ENCODE data around the gene DHFR. TPM values are rescaled to one million over a fixed set of nuclear protein-coding genes. Genes with fewer than 3 reads are reported as not detected.

Gene DHFR
- total and polyA plus RNA-seq, 9 of the 15 experiments (the other 6 are each of a cell fraction or from before 2014, with no cell fraction given): 45.6 to 176 (median 97.7) TPM

- Histone ChIP-seq H3K27me3 (ENCODE audit: control insufficient read depth in 2 of 2, insufficient read depth in 2 of 2, low read length in 2 of 2) (no peaks in the 10 kb centered on the region), H2AFZ (ENCODE audit: low read depth, low read length) (no peak overlapping the region), H3K4me3 (no peak overlapping the region), H3K9me3 (replicated peaks; ENCODE audit: control insufficient read depth, insufficient read depth, low read depth, low read length) (no peaks in the 10 kb centered on the region), H3K4me1 (replicated peaks in 1 of 2; ENCODE audit: control insufficient read depth in 2 of 2, insufficient read depth in 2 of 2, low read length in 2 of 2) (no peaks in the 10 kb centered on the region), H3K36me3 (ENCODE audit: control insufficient read depth, insufficient read depth, low read length) (no peaks in the 10 kb centered on the region), H4K20me1 (replicated peaks; ENCODE audit: control insufficient read depth, insufficient read depth, low read length) (no peaks in the 10 kb centered on the region), H3K79me2 (ENCODE audit: control insufficient read depth, insufficient read depth, low read length) (no peaks in the 10 kb centered on the region), H3K4me2 (ENCODE audit: insufficient read depth, low read length) (no peak overlapping the region), H3K9ac (ENCODE audit: insufficient read depth in 1 of 2, low read depth in 2 of 2, low read length in 2 of 2) (no peak overlapping the region), H3K27ac (ENCODE audit: extremely low read depth, low read depth, low read length) (no peak overlapping the region), H3K9me1 (ENCODE audit: control insufficient read depth, insufficient read depth, low read length) (no peaks in the 10 kb centered on the region)
- no peak for DNase-seq (ENCODE audit: extremely low read depth in 1 of 4, low spot score in 3 of 4)
- FAIRE-seq: no peak
- in situ Hi-C loops (cut with MboI): no loop called here
- POLR2A ChIA-PET: interaction anchor here (0.6 kb wide), 1 partner anchor 24 kb away, joined by 4 read pairs; no protein-coding TSS in a partner anchor
- ATAC-seq: no peak
- intact Hi-C loops (cut with micrococcal nuclease): no loop called here
- no peak for TF ChIP-seq NFXL1 (CRISPR knock-in tag; IDR thresholded peaks at IDR 0.05)
- no peak for TF ChIP-seq NFRKB (IDR thresholded peaks at IDR 0.05; ENCODE audit: low read depth)
- no peak for TF ChIP-seq SIX5 (IDR thresholded peaks at IDR 0.05; ENCODE audit: borderline replicate concordance in 1 of 2, insufficient read depth in 1 of 2, low read depth in 1 of 2, low read length in 2 of 2)
- TF ChIP-seq HMGN3 (IDR thresholded peaks at IDR 0.05; ENCODE audit: borderline replicate concordance, extremely low read depth, insufficient read length, low read depth, low read length): no peak
- TF ChIP-seq E2F4 (CRISPR knock-in tag; IDR thresholded peaks at IDR 0.05; ENCODE audit: low read depth): no peak
- CTCF ChIA-PET (ENCODE audit: low intra/inter-chr PET ratio): no interaction called here
- 71% methylated on average over 3 of the region's 3 CpGs for WGBS (ENCODE audit: insufficient coverage, low coverage, missing lambda C conversion rate)
- BruUV-seq (replicated peaks): no TSS peak
These were observed 40.9 kb upstream of the DHFR start for GRCh38 chr5:80695666-80696065.
